Loucy (cell line): ENCODE results near the gene MAN1C1.

Source experiments
- H2AFZ ChIP-seq: fragments of 200-600 bp; sonication (generic); 2 replicates; pipeline ENCODE4 v1.6.0; 2016; ENCODE audit warnings: antibody characterized with exemption, mild to moderate bottlenecking, low read length, moderate library complexity
- H3F3A ChIP-seq: fragments of 200-600 bp; 2 replicates; pipeline ENCODE4 v1.6.0; 2016; ENCODE audit warnings: antibody characterized with exemption, low read depth, mild to moderate bottlenecking
- H3K27me3 ChIP-seq: fragments of 200-600 bp; sonication (generic); 2 replicates; pipeline ENCODE4 v1.6.1; 2014; ENCODE audit warnings: low read length, mild to moderate bottlenecking; ENCODE audit not compliant: insufficient read depth, poor library complexity, severe bottlenecking
- H3K36me3 ChIP-seq: fragments of 200-600 bp; sonication (generic); 2 replicates; pipeline ENCODE4 v1.6.1; 2016; ENCODE audit warnings: low read length; ENCODE audit not compliant: insufficient read depth
- H3K4me1 ChIP-seq: fragments of 200-600 bp; sonication (generic); 2 replicates; pipeline ENCODE4 v1.5.1; 2014; ENCODE audit warnings: low read length, mild to moderate bottlenecking; ENCODE audit not compliant: insufficient read depth, poor library complexity, severe bottlenecking
- H3K4me2 ChIP-seq: fragments of 200-600 bp; sonication (generic); 2 replicates; pipeline ENCODE4 v1.6.0; 2014; ENCODE audit warnings: antibody characterized with exemption, low read length, low read depth, mild to moderate bottlenecking; ENCODE audit not compliant: poor library complexity, severe bottlenecking
- H3K4me3 ChIP-seq: fragments of 200-600 bp; sonication (generic); 2 replicates; pipeline ENCODE4 v1.5.1; 2014; ENCODE audit warnings: low read length, mild to moderate bottlenecking, mixed read lengths; ENCODE audit not compliant: poor library complexity, severe bottlenecking
- H3K79me2 ChIP-seq: fragments of 200-600 bp; sonication (generic); 2 replicates; pipeline ENCODE4 v1.6.1; 2014; ENCODE audit warnings: low read length; ENCODE audit not compliant: insufficient read depth
- H3K9ac ChIP-seq: fragments of 200-600 bp; sonication (generic); 2 replicates; pipeline ENCODE4 v1.6.0; 2014; ENCODE audit warnings: mild to moderate bottlenecking, low read depth, low read length, moderate library complexity; ENCODE audit not compliant: poor library complexity, severe bottlenecking
- H3K9me2 ChIP-seq: fragments of 200-600 bp; sonication (generic); replicated peaks from 2 replicates; pipeline ENCODE4 v1.6.1; 2016; ENCODE audit warnings: low read depth, low read length, mixed read lengths
- H3K9me3 ChIP-seq: fragments of 200-600 bp; sonication (generic); 2 replicates; pipeline ENCODE4 v1.6.1; 2014; ENCODE audit warnings: mild to moderate bottlenecking, antibody characterized with exemption, low read length, low read depth; ENCODE audit not compliant: insufficient read depth
- H4K20me1 ChIP-seq: fragments of 200-600 bp; sonication (generic); 2 replicates; pipeline ENCODE4 v1.6.0; 2014; ENCODE audit warnings: antibody characterized with exemption, low read length, mild to moderate bottlenecking; ENCODE audit not compliant: insufficient read depth, poor library complexity, severe bottlenecking
- CTCF ChIP-seq: fragments of 200-600 bp; sonication (generic); conservative IDR thresholded peaks from 2 replicates; pipeline ENCODE4 v1.5.1; 2014; ENCODE audit warnings: mild to moderate bottlenecking, antibody characterized with exemption, low read length
- EZH2phosphoT487 ChIP-seq: fragments of 200-600 bp; IDR thresholded peaks from 2 replicates; pipeline ENCODE4 v1.6.1; 2018; ENCODE audit warnings: antibody characterized with exemption, mild to moderate bottlenecking, moderate library complexity, borderline replicate concordance

The MAN1C1 gene

GRCh38 chr1:25757846-25758185 is 141.2 kb downstream of the MAN1C1 start:
- H3K79me2 ChIP-seq = no peaks in the 10 kb centered on the region
- no peaks in the 10 kb centered on the region for H3K27me3 ChIP-seq
- H3K9me3 ChIP-seq = no peaks in the 10 kb centered on the region
- no peaks in the 10 kb centered on the region for H4K20me1 ChIP-seq
- no peak overlapping the region for H3K4me3 ChIP-seq
- no peak overlapping the region for H3K9ac ChIP-seq
- no peak for TF ChIP-seq EZH2phosphoT487
- TF ChIP-seq CTCF = no peak
- H3K4me2 ChIP-seq = no peak overlapping the region
- H3K9me2 ChIP-seq = no peaks in the 10 kb centered on the region
- no peaks in the 10 kb centered on the region for H3K36me3 ChIP-seq
- no peak overlapping the region for H2AFZ ChIP-seq
- peaks cover 18% of the 10 kb centered on the region for H3K4me1 ChIP-seq
- no peaks in the 10 kb centered on the region for H3F3A ChIP-seq

GRCh38 chr1:25758466-25759070 is 142.0 kb downstream of the MAN1C1 start:
- no peak overlapping the region for H3K4me3 ChIP-seq
- no peaks in the 10 kb centered on the region for H3K9me2 ChIP-seq
- peaks cover 18% of the 10 kb centered on the region for H3K4me1 ChIP-seq
- no peak overlapping the region for H3K9ac ChIP-seq
- H3K36me3 ChIP-seq = no peaks in the 10 kb centered on the region
- no peak for TF ChIP-seq EZH2phosphoT487
- no peak overlapping the region for H2AFZ ChIP-seq
- H3K79me2 ChIP-seq = no peaks in the 10 kb centered on the region
- no peaks in the 10 kb centered on the region for H3F3A ChIP-seq
- no peak overlapping the region for H3K4me2 ChIP-seq
- no peaks in the 10 kb centered on the region for H3K9me3 ChIP-seq
- H4K20me1 ChIP-seq = no peaks in the 10 kb centered on the region
- H3K27me3 ChIP-seq = no peaks in the 10 kb centered on the region

GRCh38 chr1:25760122-25760719 is 143.6 kb downstream of the MAN1C1 start:
- no peaks in the 10 kb centered on the region for H3K9me2 ChIP-seq
- no peak overlapping the region for H3K4me2 ChIP-seq
- no peaks in the 10 kb centered on the region for H3F3A ChIP-seq
- no peaks in the 10 kb centered on the region for H3K36me3 ChIP-seq
- H3K79me2 ChIP-seq = no peaks in the 10 kb centered on the region
- H3K27me3 ChIP-seq = no peaks in the 10 kb centered on the region
- no peak overlapping the region for H2AFZ ChIP-seq
- no peak overlapping the region for H3K4me3 ChIP-seq
- TF ChIP-seq EZH2phosphoT487 = no peak
- TF ChIP-seq CTCF = no peak
- H4K20me1 ChIP-seq = no peaks in the 10 kb centered on the region
- H3K9me3 ChIP-seq = no peaks in the 10 kb centered on the region
- peaks cover 20% of the 10 kb centered on the region for H3K4me1 ChIP-seq
- H3K9ac ChIP-seq = no peak overlapping the region

- Histone ChIP-seq H4K20me1 (no peaks in the 10 kb centered on the region), H3K79me2 (no peaks in the 10 kb centered on the region), H3K9me3 (no peaks in the 10 kb centered on the region), H3K4me1 (peaks cover 23% of the 10 kb centered on the region), H3K4me2 (no peak overlapping the region), H3K36me3 (no peaks in the 10 kb centered on the region), H3K9ac (no peak overlapping the region), H2AFZ (no peak overlapping the region), H3K9me2 (no peaks in the 10 kb centered on the region), H3F3A (no peaks in the 10 kb centered on the region), H3K4me3 (no peak overlapping the region), H3K27me3 (no peaks in the 10 kb centered on the region)
- TF ChIP-seq EZH2phosphoT487 (no peak), CTCF (no peak)
Observed at GRCh38 chr1:25760871-25761270, 144.3 kb downstream of the MAN1C1 start.
